HCT116 (cell line): Measurements from ENCODE around the gene CDC14A. TPM values are rescaled to one million over a fixed set of nuclear protein-coding genes. Genes with fewer than 3 reads are reported as not detected.

ENCODE experiments used
- ATAC-seq: fragments of 200-7000 bp; cut with Tn5 transposase; 2 replicates; pipeline ENCODE4 v1.9.1; 2020; ENCODE audit warnings: mild to moderate bottlenecking, moderate library complexity
- BruUV-seq: library from RNA; stranded (reverse); fragments of 400-500 nt; replicated peaks from 2 replicates; lab custom pipeline; 2021; lab: Mats Ljungman, UMichigan
- CTCF ChIA-PET: fragments of 300-600 bp; sonication (Branson Sonifier 250); formaldehyde crosslinking; loops from one replicate; lab custom pipeline; 2021; ENCODE audit warnings: antibody characterized with exemption; lab: Charles Lee
- POLR2A ChIA-PET: fragments of 300-600, 350-600 bp; sonication (Branson Sonifier 250); formaldehyde crosslinking; loops from one replicate; lab custom pipeline; 2021; ENCODE audit warnings: antibody characterized with exemption; lab: Charles Lee
- RAD21 ChIA-PET, 2 experiments: fragments of 300-600 bp; sonication (Branson Sonifier 250); formaldehyde crosslinking; loops; one replicate each; lab custom pipeline; 2023; ENCODE audit warnings: low total read pairs in 2 of 2; ENCODE audit not compliant: uncharacterized antibody in 2 of 2, unreplicated experiment in 2 of 2, low non-redundant PET in 1 of 2; lab: Charles Lee
- DNase-seq: peaks from one replicate; pipeline ENCODE4 v3.0.0-alpha.2; 2010; ENCODE audit warnings: low read depth, low spot score
- H2AFZ ChIP-seq: fragments of 200-600 bp; shearing (Covaris generic), sonication (generic); 2 replicates; pipeline ENCODE4 v1.6.1; 2017; ENCODE audit warnings: low read depth, mixed run types, mixed read lengths, antibody characterized with exemption, low read length; ENCODE audit not compliant: poor library complexity, severe bottlenecking
- H3K27ac ChIP-seq: 2 replicates; pipeline ENCODE4 v1.5.1; 2012; ENCODE audit warnings: low read depth, low read length
- H3K27me3 ChIP-seq: fragments of 200-600 bp; sonication (generic); 2 replicates; pipeline ENCODE4 v1.6.1; 2016; ENCODE audit warnings: mixed run types, low read length, mixed read lengths; ENCODE audit not compliant: insufficient read depth
- H3K36me3 ChIP-seq, 2 experiments: fragments of 200-500 bp in 1 of 2; fragments of 200-600 bp in 1 of 2; sonication (Bioruptor generic) in 1 of 2; sonication (generic) in 1 of 2; 2 replicates each; pipeline versions ENCODE4 v1.5.1 to v1.6.1; 2014 to 2016; ENCODE audit warnings: low read length in 2 of 2, inconsistent platforms in 1 of 2, mixed read lengths in 1 of 2, mixed run types in 1 of 2; ENCODE audit not compliant: insufficient read depth in 2 of 2, control insufficient read depth in 1 of 2
- H3K4me1 ChIP-seq, 2 experiments: fragments of 200-600 bp in 1 of 2; sonication (generic) in 1 of 2; 2 replicates each; pipeline versions ENCODE4 v1.5.1 to v1.6.1; 2012 to 2017; ENCODE audit warnings: low read length in 2 of 2, inconsistent platforms in 1 of 2, mild to moderate bottlenecking in 1 of 2, mixed read lengths in 1 of 2, mixed run types in 1 of 2, moderate library complexity in 1 of 2; ENCODE audit not compliant: insufficient read depth in 2 of 2, control insufficient read depth in 1 of 2
- H3K4me2 ChIP-seq: fragments of 200-600 bp; sonication (generic); 2 replicates; pipeline ENCODE4 v1.6.1; 2017; ENCODE audit warnings: mixed run types, low read length, mixed read lengths
- H3K4me3 ChIP-seq, 2 experiments: fragments of 200-600 bp in 1 of 2; sonication (generic) in 1 of 2; replicated peaks in 1 of 2; 2 replicates each; pipeline ENCODE4 v1.5.1; 2011 to 2016; ENCODE audit warnings: low read length in 2 of 2, control low read depth in 1 of 2, low read depth in 1 of 2, mild to moderate bottlenecking in 1 of 2, mixed read lengths in 1 of 2, mixed run types in 1 of 2
- H3K79me2 ChIP-seq: fragments of 200-600 bp; sonication (generic); 2 replicates; pipeline ENCODE4 v1.6.1; 2017; ENCODE audit warnings: mild to moderate bottlenecking, mixed run types, low read length, moderate library complexity, mixed read lengths; ENCODE audit not compliant: insufficient read depth
- H3K9ac ChIP-seq: fragments of 200-600 bp; sonication (generic); 2 replicates; pipeline ENCODE4 v1.6.1; 2016; ENCODE audit warnings: low read length, mixed read lengths
- H3K9me2 ChIP-seq: fragments of 200-600 bp; sonication (generic), shearing (Covaris generic); 2 replicates; pipeline ENCODE4 v1.6.1; 2017; ENCODE audit warnings: mixed run types, mild to moderate bottlenecking, moderate library complexity; ENCODE audit not compliant: insufficient read depth
- H3K9me3 ChIP-seq, 2 experiments: fragments of 200-500 bp in 1 of 2; fragments of 200-600 bp in 1 of 2; sonication (Bioruptor generic) in 1 of 2; sonication (generic) in 1 of 2; 2 replicates each; pipeline ENCODE4 v1.6.1; 2014 to 2017; ENCODE audit warnings: low read length in 2 of 2, mixed read lengths in 2 of 2, inconsistent platforms in 1 of 2, low read depth in 1 of 2, mild to moderate bottlenecking in 1 of 2, mixed run types in 1 of 2, moderate library complexity in 1 of 2; ENCODE audit not compliant: control insufficient read depth in 1 of 2, insufficient read depth in 1 of 2
- H4K20me1 ChIP-seq: fragments of 200-600 bp; sonication (generic), shearing (Covaris generic); 2 replicates; pipeline ENCODE4 v1.6.1; 2017; ENCODE audit warnings: mixed run types, mild to moderate bottlenecking, moderate library complexity; ENCODE audit not compliant: insufficient read depth
- CBX3 ChIP-seq: IDR thresholded peaks from 2 replicates; pipeline ENCODE4 v1.6.1; 2012; ENCODE audit warnings: low read depth
- EGR1 ChIP-seq: IDR thresholded peaks from 2 replicates; pipeline ENCODE4 v1.6.1; 2012; ENCODE audit warnings: low read depth
- ELF1 ChIP-seq: IDR thresholded peaks from 2 replicates; pipeline ENCODE4 v1.6.1; 2012; ENCODE audit warnings: low read depth, borderline replicate concordance
- EZH2phosphoT487 ChIP-seq: fragments of 200-600 bp; IDR thresholded peaks from 2 replicates; pipeline ENCODE4 v1.6.1; 2018; ENCODE audit warnings: antibody characterized with exemption, borderline replicate concordance
- JUND ChIP-seq: IDR thresholded peaks from 2 replicates; pipeline ENCODE4 v1.6.1; 2012
- RAD21 ChIP-seq: IDR thresholded peaks from 2 replicates; pipeline ENCODE4 v1.6.1; 2012; ENCODE audit warnings: low read depth, mild to moderate bottlenecking
- ZFX ChIP-seq: fragments of 450-650 bp; IDR thresholded peaks from 2 replicates; pipeline ENCODE4 v1.6.1; 2017
- ZNF274 ChIP-seq: fragments of 200-500 bp; sonication (Bioruptor generic); IDR thresholded peaks from 2 replicates; pipeline ENCODE4 v1.6.1; 2014; ENCODE audit warnings: mild to moderate bottlenecking, low read depth, low read length, inconsistent platforms
- intact Hi-C: fragments of 100-400 bp; cut with micrococcal nuclease; formaldehyde crosslinking; loops from 2 replicates; pipeline ENCODE4 v1.10.0; 2022
- total RNA-seq: library from RNA; stranded (reverse); gene quantifications from one replicate; pipeline ENCODE4 v1.2.1, GENCODE V29; 2021; ENCODE audit not compliant: unreplicated experiment
- TF ChIP-seq, protein P1 (sequence below): IDR thresholded peaks from 2 replicates; pipeline ENCODE4 v1.6.1; 2012
- TF ChIP-seq, protein P2 (sequence below): IDR thresholded peaks from 2 replicates; pipeline ENCODE4 v1.6.1; 2011; ENCODE audit warnings: mild to moderate bottlenecking, low read length, moderate library complexity; ENCODE audit not compliant: insufficient replicate concordance; ENCODE audit errors: extremely low read depth
- TF ChIP-seq, protein P3 (sequence below): IDR thresholded peaks from 2 replicates; pipeline ENCODE4 v1.6.1; 2012; ENCODE audit warnings: low read depth

CDC14A gene
- total RNA-seq, 1 experiment from 2014 or later = 5.1 TPM

DNA sequence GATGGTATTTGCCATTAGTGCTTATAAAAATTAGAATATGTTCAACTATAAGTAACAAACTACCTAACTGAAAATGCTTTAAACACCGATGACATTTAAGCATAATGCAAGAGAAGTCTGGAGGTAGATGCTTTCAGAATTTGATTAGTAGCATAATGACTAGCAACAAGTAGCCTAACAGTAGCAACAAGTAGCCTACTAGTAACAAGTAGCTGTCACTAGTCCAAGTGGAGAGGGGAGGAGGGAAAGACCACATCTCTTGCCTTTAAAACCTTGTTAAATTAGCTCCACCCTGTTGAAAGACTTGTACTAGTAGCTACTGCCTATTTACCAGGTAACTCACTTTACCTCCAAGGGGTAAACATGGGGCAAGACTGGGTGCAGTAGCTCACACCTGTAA, 193.5 kb downstream of the CDC14A start:
- Histone ChIP-seq H3K27ac (no peak overlapping the region), H3K9ac (no peak overlapping the region), H3K36me3 (no peaks in the 10 kb centered on the region), H3K4me2 (no peak overlapping the region), H2AFZ (no peak overlapping the region), H3K79me2 (no peaks in the 10 kb centered on the region), H4K20me1 (no peaks in the 10 kb centered on the region), H3K9me2 (no peaks in the 10 kb centered on the region), H3K27me3 (no peaks in the 10 kb centered on the region), H3K4me3 (no peak overlapping the region), H3K4me1 (no peaks in the 10 kb centered on the region), H3K9me3 (no peaks in the 10 kb centered on the region)
- intact Hi-C loops = no loop called here
- ATAC-seq (no peak), DNase-seq (no peak)
- ChIA-PET POLR2A (no interaction called here), CTCF (no interaction called here), RAD21 (no interaction called here)
- no peak for TF ChIP-seq JUND
- TF ChIP-seq ZNF274 = no peak
- TF ChIP-seq ZFX = no peak
- no peak for TF ChIP-seq CBX3
- TF ChIP-seq EGR1 = no peak
- TF ChIP-seq, protein P1, sequence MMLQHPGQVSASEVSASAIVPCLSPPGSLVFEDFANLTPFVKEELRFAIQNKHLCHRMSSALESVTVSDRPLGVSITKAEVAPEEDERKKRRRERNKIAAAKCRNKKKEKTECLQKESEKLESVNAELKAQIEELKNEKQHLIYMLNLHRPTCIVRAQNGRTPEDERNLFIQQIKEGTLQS = no peak
- TF ChIP-seq EZH2phosphoT487 = no peak
- no peak for TF ChIP-seq RAD21
- TF ChIP-seq, protein P2, sequence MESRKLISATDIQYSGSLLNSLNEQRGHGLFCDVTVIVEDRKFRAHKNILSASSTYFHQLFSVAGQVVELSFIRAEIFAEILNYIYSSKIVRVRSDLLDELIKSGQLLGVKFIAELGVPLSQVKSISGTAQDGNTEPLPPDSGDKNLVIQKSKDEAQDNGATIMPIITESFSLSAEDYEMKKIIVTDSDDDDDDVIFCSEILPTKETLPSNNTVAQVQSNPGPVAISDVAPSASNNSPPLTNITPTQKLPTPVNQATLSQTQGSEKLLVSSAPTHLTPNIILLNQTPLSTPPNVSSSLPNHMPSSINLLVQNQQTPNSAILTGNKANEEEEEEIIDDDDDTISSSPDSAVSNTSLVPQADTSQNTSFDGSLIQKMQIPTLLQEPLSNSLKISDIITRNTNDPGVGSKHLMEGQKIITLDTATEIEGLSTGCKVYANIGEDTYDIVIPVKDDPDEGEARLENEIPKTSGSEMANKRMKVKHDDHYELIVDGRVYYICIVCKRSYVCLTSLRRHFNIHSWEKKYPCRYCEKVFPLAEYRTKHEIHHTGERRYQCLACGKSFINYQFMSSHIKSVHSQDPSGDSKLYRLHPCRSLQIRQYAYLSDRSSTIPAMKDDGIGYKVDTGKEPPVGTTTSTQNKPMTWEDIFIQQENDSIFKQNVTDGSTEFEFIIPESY = no peak
- TF ChIP-seq, protein P3, sequence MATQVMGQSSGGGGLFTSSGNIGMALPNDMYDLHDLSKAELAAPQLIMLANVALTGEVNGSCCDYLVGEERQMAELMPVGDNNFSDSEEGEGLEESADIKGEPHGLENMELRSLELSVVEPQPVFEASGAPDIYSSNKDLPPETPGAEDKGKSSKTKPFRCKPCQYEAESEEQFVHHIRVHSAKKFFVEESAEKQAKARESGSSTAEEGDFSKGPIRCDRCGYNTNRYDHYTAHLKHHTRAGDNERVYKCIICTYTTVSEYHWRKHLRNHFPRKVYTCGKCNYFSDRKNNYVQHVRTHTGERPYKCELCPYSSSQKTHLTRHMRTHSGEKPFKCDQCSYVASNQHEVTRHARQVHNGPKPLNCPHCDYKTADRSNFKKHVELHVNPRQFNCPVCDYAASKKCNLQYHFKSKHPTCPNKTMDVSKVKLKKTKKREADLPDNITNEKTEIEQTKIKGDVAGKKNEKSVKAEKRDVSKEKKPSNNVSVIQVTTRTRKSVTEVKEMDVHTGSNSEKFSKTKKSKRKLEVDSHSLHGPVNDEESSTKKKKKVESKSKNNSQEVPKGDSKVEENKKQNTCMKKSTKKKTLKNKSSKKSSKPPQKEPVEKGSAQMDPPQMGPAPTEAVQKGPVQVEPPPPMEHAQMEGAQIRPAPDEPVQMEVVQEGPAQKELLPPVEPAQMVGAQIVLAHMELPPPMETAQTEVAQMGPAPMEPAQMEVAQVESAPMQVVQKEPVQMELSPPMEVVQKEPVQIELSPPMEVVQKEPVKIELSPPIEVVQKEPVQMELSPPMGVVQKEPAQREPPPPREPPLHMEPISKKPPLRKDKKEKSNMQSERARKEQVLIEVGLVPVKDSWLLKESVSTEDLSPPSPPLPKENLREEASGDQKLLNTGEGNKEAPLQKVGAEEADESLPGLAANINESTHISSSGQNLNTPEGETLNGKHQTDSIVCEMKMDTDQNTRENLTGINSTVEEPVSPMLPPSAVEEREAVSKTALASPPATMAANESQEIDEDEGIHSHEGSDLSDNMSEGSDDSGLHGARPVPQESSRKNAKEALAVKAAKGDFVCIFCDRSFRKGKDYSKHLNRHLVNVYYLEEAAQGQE = no peak
- no peak for TF ChIP-seq ELF1
- no TSS peak for BruUV-seq
